ENCODE data around the gene ZNF410. TPM values are rescaled to one million over a fixed set of nuclear protein-coding genes. Genes with fewer than 3 reads are reported as not detected.
A peak's percentile ranks its signal among the peaks of the same experiment; 100 is the strongest.

ZNF410 gene
- total and polyA plus RNA-seq, 2 donors (not counting 3 experiments of a cell fraction or from before 2014, with no cell fraction given) = 21.8 to 45.0 TPM

DNA sequence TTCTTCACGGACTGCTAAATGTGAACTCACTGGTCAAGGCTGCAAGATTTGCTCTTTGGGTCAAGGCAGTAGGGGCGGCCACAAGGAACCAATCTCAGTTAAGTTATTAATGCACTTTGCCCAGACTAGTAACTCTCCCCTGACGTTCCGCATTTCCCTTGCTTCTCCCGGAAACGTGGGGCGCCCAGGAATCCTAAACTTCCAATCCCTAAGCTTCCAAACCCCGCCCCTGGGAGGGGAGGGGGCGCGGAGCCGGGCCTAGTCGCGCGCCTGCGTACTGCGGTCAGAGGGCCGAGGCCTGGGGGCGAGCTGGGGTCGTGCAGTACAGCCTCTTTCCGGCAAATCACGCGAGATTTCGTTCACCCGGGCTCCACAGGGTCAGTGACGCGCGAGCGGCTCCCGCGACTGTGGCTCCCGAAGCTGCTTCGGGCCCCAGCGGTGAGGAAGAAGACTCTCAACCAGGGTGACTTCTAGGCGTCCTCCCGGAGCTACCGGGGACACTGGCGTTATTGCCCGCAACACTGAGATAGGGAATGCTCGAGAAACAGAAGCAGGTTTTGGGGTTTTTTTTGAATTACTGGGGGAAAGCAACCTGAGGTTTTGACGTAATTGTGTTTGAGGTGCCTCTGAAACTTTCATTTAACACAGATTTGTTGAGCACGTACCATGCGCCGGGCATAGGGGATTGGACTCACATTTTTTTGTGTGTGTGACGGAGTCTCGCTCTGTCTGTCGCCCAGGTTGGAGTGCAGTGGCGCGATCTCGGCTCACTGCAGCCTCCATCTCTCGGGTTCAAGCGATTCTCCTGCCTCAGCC is 34.9 kb upstream of the ZNF410 start, which contains the start of gene PTGR2:
PTGR2 (plus strand) TSS at position 265 of the 816 bp plus-strand sequence. CDS start 7,032 bp downstream, outside the sequence.
- H3K27me3 ChIP-seq (ENCODE audit: control insufficient read depth in 2 of 2, insufficient read depth in 2 of 2, low read length in 2 of 2) = no peaks in the 10 kb centered on the region
- ChIA-PET CTCF (interaction anchor here (0.6 to 2.4 kb wide), 16 partner anchors 9 to 1830 kb away, joined by 3 to 9 read pairs (median 4); partner anchors contain the start of genes ACOT6 and ZNF410), POLR2A (interaction anchor here (0.6 to 1.3 kb wide), 3 partner anchors 35 to 195 kb away, joined by 3 to 5 read pairs (median 4); partner anchors contain the start of gene ZNF410)
- H3K36me3 ChIP-seq (ENCODE audit: control insufficient read depth in 2 of 2, extremely low read depth in 1 of 2, insufficient read depth in 2 of 2, low read length in 2 of 2) = no peaks in the 10 kb centered on the region
- H3K79me2 ChIP-seq (ENCODE audit: control insufficient read depth, insufficient read depth, low read length) = no peaks in the 10 kb centered on the region
- no peaks in the 10 kb centered on the region for H3K9me1 ChIP-seq (replicated peaks; ENCODE audit: control insufficient read depth, extremely low read depth, insufficient read depth, low read length)
- peaks cover 17% of the 10 kb centered on the region for H3K4me1 ChIP-seq (ENCODE audit: control insufficient read depth, extremely low read depth, insufficient read depth, low read length)
- H3K4me2 ChIP-seq (ENCODE audit: insufficient read depth, low read length) = peak within 1 kb of the TSS; percentile 87
- H2AFZ ChIP-seq (ENCODE audit: low read depth, low read length) = peak within 1 kb of the TSS; percentile 90
- H4K20me1 ChIP-seq (replicated peaks; ENCODE audit: control insufficient read depth, extremely low read depth, insufficient read depth, low read length) = no peaks in the 10 kb centered on the region
- peak; percentile 95 for FAIRE-seq
- H3K9ac ChIP-seq (replicated peaks; ENCODE audit: extremely low read depth, insufficient read depth, low read length) = peak within 1 kb of the TSS; percentile 97
- intact Hi-C loops (cut with micrococcal nuclease) (loop anchor here (1.0 to 5.0 kb wide), 2 partner anchors 35 to 109 kb away; partner anchors contain the start of gene ZNF410), dilution Hi-C loops (cut with MboI; ENCODE audit: extremely low pct_ligation_motif_present, low sequenced_read_pairs) (no loop called here)
- TF ChIP-seq POLR2A (IDR thresholded peaks at IDR 0.05; ENCODE audit: low read depth, low read length) = peak; percentile 64
- TF ChIP-seq MYC (IDR thresholded peaks at IDR 0.05; ENCODE audit: low read depth, low read length) = no peak
- no peak for TF ChIP-seq FOS (IDR thresholded peaks at IDR 0.05; ENCODE audit: borderline replicate concordance, insufficient read depth, low read length)
- no peak for TF ChIP-seq GATA2 (IDR thresholded peaks at IDR 0.05; ENCODE audit: insufficient read depth, insufficient read length, low read depth, low read length)
- TF ChIP-seq EZH2 (IDR thresholded peaks at IDR 0.05; ENCODE audit: borderline replicate concordance, low read depth, low read length, severe bottlenecking) = no peak
- TF ChIP-seq, protein P1, sequence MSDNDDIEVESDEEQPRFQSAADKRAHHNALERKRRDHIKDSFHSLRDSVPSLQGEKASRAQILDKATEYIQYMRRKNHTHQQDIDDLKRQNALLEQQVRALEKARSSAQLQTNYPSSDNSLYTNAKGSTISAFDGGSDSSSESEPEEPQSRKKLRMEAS (IDR thresholded peaks at IDR 0.05; ENCODE audit: insufficient read depth, insufficient read length) = no peak
- peak; percentile 73 for TF ChIP-seq POLR2AphosphoS5 (IDR thresholded peaks at IDR 0.05; ENCODE audit: insufficient read depth, low read depth, low read length)
- BruUV-seq (replicated peaks) = TSS peak; percentile 85
- H3K4me3 ChIP-seq (replicated peaks in 1 of 3; ENCODE audit: insufficient read depth in 1 of 3, low read depth in 1 of 3, low read length in 3 of 3) = peak within 1 kb of the TSS; percentile 48 to 79 (median 52)
- H3K27ac ChIP-seq (ENCODE audit: insufficient read depth, low read depth, low read length) = peak within 1 kb of the TSS; percentile 93
- peak; percentile 97 for DNase-seq (ENCODE audit: low read depth, low spot score)
- H3K9me3 ChIP-seq (replicated peaks; ENCODE audit: control insufficient read depth, insufficient read depth, low read length) = no peaks in the 10 kb centered on the region

Measured in endothelial cell of umbilical vein (primary cell).